Activated naive CD8-positive, alpha-beta T cell treated with anti-CD3 and anti-CD28 coated beads, Interleukin-2, amount 10 ng/mL, durations not matched to agents 7 days and 5 days (primary cell): ENCODE results near the gene ZNF445. TPM values are rescaled to one million over a fixed set of nuclear protein-coding genes. Genes with fewer than 3 reads are reported as not detected.
A peak's percentile ranks its signal among the peaks of the same experiment; 100 is the strongest.

ENCODE experiments used
- ATAC-seq: fragments of 150-1000 bp; cut with Tn5 transposase; one replicate; pipeline ENCODE4 v1.10.0; 2021; ENCODE audit warnings: low read depth, moderate library complexity
- POLR2A ChIA-PET: fragments of 350-600 bp; sonication (Branson Sonifier 250); formaldehyde crosslinking; loops from one replicate; lab custom pipeline; 2021; ENCODE audit warnings: antibody characterized with exemption; lab: Charles Lee
- DNase-seq: peaks from one replicate; pipeline ENCODE4 v3.0.0; 2021
- H3K27ac Mint-ChIP-seq: one replicate; pipeline ENCODE4 v1.8.0; 2022; ENCODE audit warnings: mild to moderate bottlenecking, mixed read lengths
- H3K27me3 Mint-ChIP-seq: one replicate; pipeline ENCODE4 v1.8.0; 2022; ENCODE audit warnings: mild to moderate bottlenecking, moderate library complexity, mixed read lengths
- H3K36me3 Mint-ChIP-seq: one replicate; pipeline ENCODE4 v1.8.0; 2021; ENCODE audit warnings: mild to moderate bottlenecking, mixed read lengths
- H3K4me1 Mint-ChIP-seq: one replicate; pipeline ENCODE4 v1.8.0; 2021; ENCODE audit warnings: mixed read lengths
- H3K4me3 Mint-ChIP-seq: one replicate; pipeline ENCODE4 v1.8.0; 2022; ENCODE audit warnings: mild to moderate bottlenecking, moderate library complexity, mixed read lengths
- H3K9me3 Mint-ChIP-seq: one replicate; pipeline ENCODE4 v1.8.0; 2021; ENCODE audit warnings: mixed read lengths
- total RNA-seq, 2 experiments: library from RNA; stranded (reverse); gene quantifications; one replicate each; pipeline ENCODE4 v1.2.3, GENCODE V29; 2021

Gene ZNF445
- total RNA-seq, 2 experiments from 2014 or later, result 26.2 to 27.2 TPM

GRCh38 chr3:44442596-44443309 lies 34.7 kb downstream of the ZNF445 start:
- Mint-ChIP-seq H3K4me3 (no peak overlapping the region), H3K4me1 (peaks cover 37% of the 10 kb centered on the region), H3K36me3 (peaks cover 54% of the 10 kb centered on the region), H3K9me3 (peaks cover 13% of the 10 kb centered on the region), H3K27ac (peak overlapping the region; percentile 65), H3K27me3 (no peaks in the 10 kb centered on the region)
- POLR2A ChIA-PET, result interaction anchor here (1.3 to 2.0 kb wide), 2 partner anchors 68 to 104 kb away, joined by 3 to 4 read pairs; no protein-coding TSS in a partner anchor
- DNase-seq (no peak), ATAC-seq (no peak)

GRCh38 chr3:44439499-44440295 lies 37.8 kb downstream of the ZNF445 start:
- peaks cover 44% of the 10 kb centered on the region for H3K36me3 Mint-ChIP-seq
- ATAC-seq, result peak; percentile 95
- peaks cover 34% of the 10 kb centered on the region for H3K4me1 Mint-ChIP-seq
- no peaks in the 10 kb centered on the region for H3K27me3 Mint-ChIP-seq
- H3K4me3 Mint-ChIP-seq, result peak overlapping the region; percentile 78
- POLR2A ChIA-PET, result interaction anchor here (0.9 to 2.4 kb wide), 5 partner anchors 9 to 322 kb away, joined by 4 to 29 read pairs (median 7); partner anchors contain the start of genes KIAA1143, KIF15, TCAIM and ZNF445
- no peaks in the 10 kb centered on the region for H3K9me3 Mint-ChIP-seq
- peak overlapping the region; percentile 95 for H3K27ac Mint-ChIP-seq
- DNase-seq, result peak; percentile 60

GRCh38 chr3:44437800-44438199 lies 39.7 kb downstream of the ZNF445 start:
- peaks cover 33% of the 10 kb centered on the region for H3K36me3 Mint-ChIP-seq
- H3K9me3 Mint-ChIP-seq, result no peaks in the 10 kb centered on the region
- H3K4me1 Mint-ChIP-seq, result peaks cover 32% of the 10 kb centered on the region
- no peak for DNase-seq
- ATAC-seq, result no peak
- H3K4me3 Mint-ChIP-seq, result no peak overlapping the region
- H3K27ac Mint-ChIP-seq, result no peak overlapping the region
- no peaks in the 10 kb centered on the region for H3K27me3 Mint-ChIP-seq
- POLR2A ChIA-PET, result no interaction called here

- DNase-seq (no peak), ATAC-seq (no peak)
- POLR2A ChIA-PET, result no interaction called here
- peaks cover 18% of the 10 kb centered on the region for H3K4me1 Mint-ChIP-seq
- no peaks in the 10 kb centered on the region for H3K27me3 Mint-ChIP-seq
- H3K4me3 Mint-ChIP-seq, result no peak overlapping the region
- H3K27ac Mint-ChIP-seq, result no peak overlapping the region
- peaks cover 20% of the 10 kb centered on the region for H3K36me3 Mint-ChIP-seq
- no peaks in the 10 kb centered on the region for H3K9me3 Mint-ChIP-seq
Measured at GRCh38 chr3:44436181-44436580, 41.3 kb downstream of the ZNF445 start.

- Mint-ChIP-seq H3K27ac (no peak overlapping the region), H3K36me3 (peaks cover 19% of the 10 kb centered on the region)
Measured at GRCh38 chr3:44434834-44435510, 42.5 kb downstream of the ZNF445 start.

GRCh38 chr3:44430466-44430865 lies 47.0 kb downstream of the ZNF445 start:
- POLR2A ChIA-PET, result interaction anchor here (2.0 kb wide), 1 partner anchor 9 kb away, joined by 6 read pairs; no protein-coding TSS in a partner anchor

More at GRCh38 chr3:44434834-44435510, 42.5 kb downstream of the ZNF445 start:
- POLR2A ChIA-PET, result no interaction called here
- Mint-ChIP-seq H3K4me1 (peaks cover 9% of the 10 kb centered on the region), H3K9me3 (no peaks in the 10 kb centered on the region), H3K4me3 (no peak overlapping the region), H3K27me3 (no peaks in the 10 kb centered on the region)
- ATAC-seq (no peak), DNase-seq (no peak)

GRCh38 chr3:44429459-44429858 lies 48.0 kb downstream of the ZNF445 start:
- Mint-ChIP-seq H3K4me1 (no peaks in the 10 kb centered on the region), H3K27me3 (peaks cover 3% of the 10 kb centered on the region), H3K4me3 (no peak overlapping the region), H3K27ac (no peak overlapping the region), H3K9me3 (no peaks in the 10 kb centered on the region), H3K36me3 (no peaks in the 10 kb centered on the region)
- DNase-seq (no peak), ATAC-seq (no peak)
- POLR2A ChIA-PET, result interaction anchor here (2.0 kb wide), 1 partner anchor 10 kb away, joined by 6 read pairs; no protein-coding TSS in a partner anchor

More at GRCh38 chr3:44430466-44430865, 47.0 kb downstream of the ZNF445 start:
- Mint-ChIP-seq H3K9me3 (no peaks in the 10 kb centered on the region), H3K4me3 (no peak overlapping the region), H3K27ac (no peak overlapping the region), H3K27me3 (peaks cover 3% of the 10 kb centered on the region), H3K4me1 (no peaks in the 10 kb centered on the region), H3K36me3 (peaks cover 3% of the 10 kb centered on the region)
- ATAC-seq (no peak), DNase-seq (no peak)

GRCh38 chr3:44428910-44429309 lies 48.6 kb downstream of the ZNF445 start:
- peaks cover 3% of the 10 kb centered on the region for H3K27me3 Mint-ChIP-seq
- DNase-seq (no peak), ATAC-seq (no peak)
- no peaks in the 10 kb centered on the region for H3K4me1 Mint-ChIP-seq
- POLR2A ChIA-PET, result no interaction called here
- no peaks in the 10 kb centered on the region for H3K36me3 Mint-ChIP-seq
- H3K4me3 Mint-ChIP-seq, result no peak overlapping the region
- H3K9me3 Mint-ChIP-seq, result no peaks in the 10 kb centered on the region
- H3K27ac Mint-ChIP-seq, result no peak overlapping the region

GRCh38 chr3:44427683-44428082 lies 49.8 kb downstream of the ZNF445 start:
- H3K27ac Mint-ChIP-seq, result no peak overlapping the region
- no peak overlapping the region for H3K4me3 Mint-ChIP-seq
- DNase-seq, result peak; percentile 2
- POLR2A ChIA-PET, result no interaction called here
- H3K4me1 Mint-ChIP-seq, result no peaks in the 10 kb centered on the region
- H3K9me3 Mint-ChIP-seq, result no peaks in the 10 kb centered on the region
- no peaks in the 10 kb centered on the region for H3K36me3 Mint-ChIP-seq
- ATAC-seq, result no peak
- H3K27me3 Mint-ChIP-seq, result peaks cover 3% of the 10 kb centered on the region

GRCh38 chr3:44424758-44425157 lies 52.7 kb downstream of the ZNF445 start:
- POLR2A ChIA-PET, result no interaction called here
- H3K36me3 Mint-ChIP-seq, result no peaks in the 10 kb centered on the region
- no peak for DNase-seq
- ATAC-seq, result no peak
- H3K27me3 Mint-ChIP-seq, result peaks cover 3% of the 10 kb centered on the region
- H3K9me3 Mint-ChIP-seq, result no peaks in the 10 kb centered on the region
- no peak overlapping the region for H3K4me3 Mint-ChIP-seq
- no peaks in the 10 kb centered on the region for H3K4me1 Mint-ChIP-seq
- H3K27ac Mint-ChIP-seq, result no peak overlapping the region

- DNase-seq (no peak), ATAC-seq (no peak)
- H3K27me3 Mint-ChIP-seq, result peaks cover 2% of the 10 kb centered on the region
- no peaks in the 10 kb centered on the region for H3K9me3 Mint-ChIP-seq
- no peak overlapping the region for H3K27ac Mint-ChIP-seq
- no peaks in the 10 kb centered on the region for H3K36me3 Mint-ChIP-seq
- POLR2A ChIA-PET, result no interaction called here
- H3K4me3 Mint-ChIP-seq, result no peak overlapping the region
- H3K4me1 Mint-ChIP-seq, result no peaks in the 10 kb centered on the region
Measured at GRCh38 chr3:44421280-44421679, 56.2 kb downstream of the ZNF445 start.

GRCh38 chr3:44420676-44421075 lies 56.8 kb downstream of the ZNF445 start:
- Mint-ChIP-seq H3K4me1 (no peaks in the 10 kb centered on the region), H3K27ac (no peak overlapping the region), H3K4me3 (no peak overlapping the region), H3K36me3 (no peaks in the 10 kb centered on the region), H3K9me3 (no peaks in the 10 kb centered on the region), H3K27me3 (peaks cover 2% of the 10 kb centered on the region)
- no peak for DNase-seq
- no peak for ATAC-seq
- POLR2A ChIA-PET, result no interaction called here
